HG02970 (cell line): ENCODE results near the gene NRP2.

Experiments used
- ATAC-seq: cut with Tn5 transposase; IDR thresholded peaks from one replicate; pipeline ENCODE4 v1.9.1; 2021; ENCODE audit warnings: mild to moderate bottlenecking, moderate library complexity, moderate number of reproducible peaks; ENCODE audit not compliant: unreplicated experiment, low FRiP score

The NRP2 gene

GRCh38 chr2:205768341-205768740 lies 86.0 kb downstream of the NRP2 start:
- no peak for ATAC-seq

DNA sequence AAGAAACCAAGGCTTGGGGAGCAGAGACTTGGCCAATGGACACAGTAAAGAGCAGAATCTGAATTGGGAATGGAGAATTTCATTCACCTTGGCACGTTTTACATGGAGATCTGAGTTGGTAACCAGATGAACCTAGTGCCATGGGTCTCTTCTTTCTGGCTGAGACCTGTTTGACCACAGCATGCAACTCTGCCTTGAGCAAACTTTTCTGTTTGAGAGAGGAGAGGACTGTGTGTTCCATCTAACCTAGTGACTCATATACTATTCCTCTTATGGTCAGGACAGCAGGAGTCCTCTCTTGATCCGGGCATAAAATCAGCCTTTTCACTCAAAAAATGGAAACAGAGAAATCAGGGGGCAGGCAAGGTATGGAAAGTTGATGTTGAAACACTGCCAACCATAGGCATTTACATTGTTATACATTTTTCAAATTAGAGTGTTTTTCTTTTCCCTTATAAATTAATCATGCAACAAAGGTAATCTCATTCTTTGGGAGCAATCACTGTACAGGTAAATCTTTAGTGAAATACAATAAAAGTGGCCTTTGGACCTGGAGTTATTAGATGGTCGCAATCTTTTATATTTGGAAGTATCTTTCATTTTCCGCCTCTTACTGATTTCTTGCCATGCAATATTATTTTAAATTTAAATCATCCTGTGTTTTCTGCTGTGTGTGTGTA lies 86.7 kb downstream of the NRP2 start:
- ATAC-seq: no peak

- no peak for ATAC-seq
Observed at GRCh38 chr2:205769495-205769850, 87.2 kb downstream of the NRP2 start.

GRCh38 chr2:205769879-205770278 lies 87.6 kb downstream of the NRP2 start:
- no peak for ATAC-seq

DNA sequence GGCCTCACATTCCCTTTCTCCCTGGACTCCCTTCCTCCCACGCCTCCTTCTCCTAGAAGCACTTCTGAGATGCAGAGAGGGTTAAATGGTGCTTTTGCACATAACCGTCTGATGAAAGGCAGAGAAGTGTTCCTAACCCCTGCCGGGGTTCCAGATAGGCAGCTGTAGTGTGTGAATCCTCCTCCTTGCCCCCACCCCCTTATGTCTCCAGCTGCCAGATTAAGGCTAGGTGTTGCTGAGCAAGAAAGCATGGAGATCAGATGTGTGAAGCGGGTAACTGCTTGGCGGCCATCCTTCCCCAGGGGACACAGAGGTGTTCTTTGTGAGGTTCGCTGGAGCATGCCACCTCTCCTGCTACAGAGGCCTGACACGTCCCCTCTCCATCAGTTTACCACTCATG lies 88.3 kb downstream of the NRP2 start:
- no peak for ATAC-seq

GRCh38 chr2:205771031-205771430 lies 88.7 kb downstream of the NRP2 start:
- no peak for ATAC-seq

DNA sequence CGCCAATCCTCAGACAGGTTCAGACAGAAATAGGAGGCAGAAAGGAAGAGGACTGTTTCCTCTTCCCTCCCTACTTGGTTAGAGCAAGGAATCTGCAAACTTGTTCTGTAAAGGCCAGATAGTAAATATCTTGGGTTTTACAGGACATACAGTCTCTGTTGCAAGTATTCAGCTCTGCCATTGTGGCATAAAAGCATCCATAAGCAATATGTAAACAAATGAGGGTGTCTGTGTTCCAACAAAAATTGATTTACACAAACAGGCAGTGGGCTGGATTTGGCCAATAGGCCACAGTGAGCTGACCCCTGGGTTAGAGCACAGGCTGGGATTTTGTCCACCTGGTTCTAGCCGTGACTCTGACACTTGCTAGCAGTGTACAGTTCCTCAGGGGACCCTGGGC lies 89.4 kb downstream of the NRP2 start:
- ATAC-seq: no peak

DNA sequence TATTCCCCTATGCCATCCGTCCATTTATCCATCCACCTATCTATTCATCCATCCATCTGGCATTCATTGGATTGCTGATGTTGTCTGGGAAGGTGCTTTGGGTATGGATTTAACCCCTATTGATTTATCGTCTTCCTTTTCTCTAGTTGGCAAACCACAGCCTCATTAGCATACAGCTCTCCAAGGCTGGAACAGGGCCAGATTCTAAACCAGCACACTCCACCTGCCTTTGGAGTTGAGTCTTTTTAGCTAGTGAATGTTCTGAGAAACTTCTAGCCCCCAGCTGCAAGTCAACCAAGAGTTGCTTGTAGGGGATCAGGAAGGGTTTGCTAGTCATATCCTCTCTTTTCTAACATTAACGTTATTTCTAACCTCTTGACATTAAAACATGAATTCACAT lies 90.7 kb downstream of the NRP2 start:
- no peak for ATAC-seq

GRCh38 chr2:205773989-205774388 lies 91.7 kb downstream of the NRP2 start:
- no peak for ATAC-seq

DNA sequence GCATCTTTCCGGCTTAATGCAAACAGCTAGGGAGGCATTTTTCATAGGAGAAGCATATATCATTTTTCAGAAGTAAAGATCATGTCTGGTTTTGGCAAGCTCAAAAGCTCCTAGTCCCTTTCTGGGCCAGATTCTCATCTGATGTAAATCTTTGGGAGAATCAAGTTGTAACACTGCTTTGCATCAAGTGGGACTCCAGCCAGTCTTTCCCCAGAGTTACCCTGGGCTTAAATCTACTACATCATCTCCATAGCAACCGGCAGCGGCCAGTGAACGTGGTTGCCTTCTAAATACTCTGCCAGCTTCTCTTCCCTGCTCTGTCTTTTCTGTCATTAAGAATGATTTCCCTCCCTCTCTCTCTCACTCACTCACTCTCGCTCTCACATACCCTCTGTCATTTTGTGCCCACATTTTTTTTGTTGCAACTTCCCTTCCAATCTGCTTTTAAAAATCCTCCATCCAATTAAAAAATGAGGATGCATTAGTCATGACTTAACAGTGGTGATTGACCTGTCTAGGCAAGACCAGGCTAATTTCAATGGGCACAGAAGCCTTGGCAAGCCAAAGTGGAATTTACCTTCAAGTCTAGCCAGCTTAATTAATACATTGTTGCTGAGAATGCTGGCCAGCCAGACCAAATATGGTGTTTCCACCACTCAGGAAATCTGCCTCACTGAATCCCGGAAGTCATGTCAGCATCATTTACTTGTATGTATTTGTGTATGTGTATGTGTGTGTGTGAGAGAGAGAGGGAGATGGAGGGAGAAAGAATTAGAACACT lies 93.0 kb downstream of the NRP2 start:
- ATAC-seq: no peak

DNA sequence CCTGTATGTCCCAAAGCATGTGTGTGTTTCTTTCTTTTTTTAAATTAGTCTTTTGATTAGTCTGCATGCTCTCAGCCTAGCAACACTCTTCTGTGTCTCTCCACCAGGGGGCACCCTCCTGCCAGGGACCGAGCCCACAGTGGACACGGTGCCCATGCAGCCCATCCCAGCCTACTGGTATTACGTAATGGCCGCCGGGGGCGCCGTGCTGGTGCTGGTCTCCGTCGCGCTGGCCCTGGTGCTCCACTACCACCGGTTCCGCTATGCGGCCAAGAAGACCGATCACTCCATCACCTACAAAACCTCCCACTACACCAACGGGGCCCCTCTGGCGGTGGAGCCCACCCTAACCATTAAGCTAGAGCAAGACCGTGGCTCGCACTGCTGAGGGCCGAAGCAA lies 93.8 kb downstream of the NRP2 start:
- ATAC-seq: no peak

GRCh38 chr2:205776720-205777119 lies 94.4 kb downstream of the NRP2 start:
- ATAC-seq: no peak

GRCh38 chr2:205778356-205778755 lies 96.1 kb downstream of the NRP2 start:
- no peak for ATAC-seq

GRCh38 chr2:205780645-205781044 lies 98.3 kb downstream of the NRP2 start:
- no peak for ATAC-seq

GRCh38 chr2:205781244-205781931 lies 99.1 kb downstream of the NRP2 start:
- no peak for ATAC-seq

DNA sequence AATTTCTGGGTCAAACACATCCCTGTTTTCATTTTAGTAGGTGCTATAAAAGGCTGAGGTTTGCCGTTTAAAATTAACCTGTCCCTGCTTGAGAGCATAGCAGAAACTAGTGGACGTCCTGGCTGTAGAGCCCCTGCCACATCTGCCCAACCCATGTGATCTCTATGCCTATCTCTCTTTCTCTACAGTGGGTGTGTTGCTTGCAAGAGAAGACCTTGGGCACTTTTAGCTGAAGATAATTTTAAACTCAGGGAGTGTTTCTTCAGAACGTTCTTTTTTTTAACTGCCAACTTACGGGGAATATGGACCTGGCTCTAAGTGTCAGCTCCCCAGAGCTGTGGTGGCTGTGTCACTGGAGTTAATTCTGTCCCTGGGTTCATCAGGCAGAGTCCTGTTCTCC lies 100.6 kb downstream of the NRP2 start:
- ATAC-seq: no peak

GRCh38 chr2:205783872-205784499 lies 101.7 kb downstream of the NRP2 start:
- no peak for ATAC-seq

DNA sequence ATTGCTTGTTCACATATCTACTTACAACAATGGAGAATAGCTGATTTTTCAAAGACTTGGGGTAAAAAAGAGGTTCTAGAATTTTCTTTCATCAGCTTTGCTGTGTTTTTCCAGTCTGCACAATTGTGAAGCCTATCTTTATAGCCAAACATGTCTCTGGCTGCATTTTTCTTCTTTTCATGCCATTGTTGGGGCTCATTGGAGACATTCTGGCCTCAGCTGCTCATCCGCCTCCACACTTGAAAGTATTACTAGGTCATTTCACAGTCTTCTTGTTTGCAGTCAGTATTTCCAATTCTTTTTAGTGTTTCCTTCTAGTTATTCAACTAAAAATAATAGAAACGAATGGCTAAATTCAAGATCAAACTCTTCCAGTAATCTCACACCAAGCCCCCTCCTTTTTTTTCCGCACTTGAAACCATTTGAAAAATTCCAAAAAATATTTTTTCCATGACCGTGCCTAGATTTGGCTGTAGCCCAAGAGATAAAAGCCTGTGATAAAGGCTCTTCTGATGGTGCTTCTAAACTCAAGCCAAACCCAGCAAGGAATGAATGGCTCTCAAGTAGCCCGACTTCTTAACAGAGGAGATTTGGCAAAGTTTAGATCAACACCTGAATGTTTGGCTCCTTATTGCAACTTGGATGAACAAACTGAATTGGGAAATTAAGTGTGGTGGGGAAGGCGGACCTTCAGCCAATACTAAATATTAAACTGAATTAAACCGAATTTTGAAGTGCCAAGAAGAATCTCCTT lies 103.4 kb downstream of the NRP2 start:
- ATAC-seq: no peak

DNA sequence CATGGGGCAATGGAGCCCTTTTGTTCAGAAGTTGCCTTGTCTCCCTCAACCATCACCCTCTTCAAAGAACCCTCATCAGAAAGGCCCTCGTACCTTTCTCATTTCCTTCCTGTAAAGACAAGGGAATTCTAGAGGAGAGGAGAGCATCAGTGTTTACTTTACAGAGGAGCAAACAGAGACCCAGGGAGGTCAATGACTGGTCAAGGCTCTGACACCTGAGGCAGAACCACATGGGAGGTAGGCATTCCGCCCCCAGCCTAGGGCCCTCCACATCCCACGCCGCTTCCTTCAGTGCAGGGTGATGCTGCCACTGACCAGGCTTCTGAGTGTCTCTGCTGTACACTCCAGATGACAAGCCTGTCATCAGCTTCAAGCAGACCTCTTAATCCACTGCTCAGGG lies 104.7 kb downstream of the NRP2 start:
- ATAC-seq: no peak

GRCh38 chr2:205787761-205788160 lies 105.5 kb downstream of the NRP2 start:
- ATAC-seq: no peak

- ATAC-seq: no peak
Observed at GRCh38 chr2:205789906-205790305, 107.6 kb downstream of the NRP2 start.
